GM19324 (cell line): ENCODE data around the gene ARHGEF5.

Source experiments
- ATAC-seq: cut with Tn5 transposase; IDR thresholded peaks from one replicate; pipeline ENCODE4 v1.9.1; 2021; ENCODE audit warnings: mild to moderate bottlenecking, moderate library complexity; ENCODE audit not compliant: unreplicated experiment, low FRiP score

ARHGEF5 gene

GRCh38 chr7:144379776-144380384, 24.7 kb downstream of the ARHGEF5 start:
- no peak for ATAC-seq

- no peak for ATAC-seq
Observed at GRCh38 chr7:144384071-144384470, 28.9 kb downstream of the ARHGEF5 start.

DNA sequence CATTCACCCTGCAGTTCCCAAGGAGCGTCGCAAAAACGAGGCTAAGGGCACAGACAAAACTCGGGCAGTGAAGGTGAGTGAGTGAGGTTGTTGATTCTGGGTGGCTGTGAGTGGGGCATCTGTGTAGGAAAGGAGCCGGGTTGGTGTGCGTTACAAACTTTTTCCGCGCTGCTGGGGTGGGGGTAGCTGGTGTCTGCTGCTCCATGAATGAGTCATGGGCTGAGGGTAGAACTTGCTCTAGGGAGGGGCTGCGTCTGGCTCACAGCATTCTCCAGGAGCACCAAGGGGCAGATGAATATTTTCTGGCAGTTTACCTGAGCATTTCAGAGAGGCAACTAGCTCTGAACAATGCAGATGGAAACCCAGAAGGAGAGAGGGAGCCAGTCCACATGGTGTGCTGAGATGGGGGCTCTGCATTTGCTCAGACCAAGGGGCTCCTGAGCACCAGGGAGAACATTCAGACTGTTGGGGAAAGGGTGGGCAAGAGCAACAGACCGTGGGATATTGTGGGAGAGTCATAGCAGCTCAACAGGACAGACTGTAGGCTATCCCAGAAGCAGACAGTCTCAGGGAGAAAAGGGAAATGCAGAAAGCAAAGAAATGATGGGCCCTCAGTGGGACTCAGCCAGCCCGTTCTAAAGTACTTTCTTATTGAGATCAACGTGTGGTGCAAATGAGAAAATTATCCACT, 29.5 kb downstream of the ARHGEF5 start:
- ATAC-seq, result no peak

GRCh38 chr7:144386741-144387140, 31.5 kb downstream of the ARHGEF5 start:
- ATAC-seq, result no peak

DNA sequence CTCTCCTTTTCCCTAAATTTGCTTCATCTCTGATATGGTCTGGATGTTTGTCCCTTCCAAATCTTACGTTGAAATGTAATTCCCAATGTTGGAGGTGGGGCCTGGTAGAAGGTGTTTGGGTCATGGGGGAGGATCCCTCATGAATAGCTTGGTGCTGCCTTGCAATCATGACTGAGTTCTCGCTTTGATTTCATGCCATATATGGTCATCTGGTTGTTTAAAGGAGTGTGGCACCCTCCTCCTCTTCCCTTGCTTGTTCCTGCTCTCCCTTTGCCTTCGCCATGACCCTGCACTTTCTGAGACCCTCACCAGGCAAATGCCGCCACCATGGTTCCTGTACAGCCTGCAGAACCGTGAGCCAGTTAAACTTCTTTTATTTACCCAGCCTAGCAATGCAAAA, 33.7 kb downstream of the ARHGEF5 start:
- no peak for ATAC-seq

- ATAC-seq, result no peak
Observed at GRCh38 chr7:144390481-144390880, 35.3 kb downstream of the ARHGEF5 start.

- ATAC-seq, result no peak
Observed at GRCh38 chr7:144391014-144391413, 35.8 kb downstream of the ARHGEF5 start.

DNA sequence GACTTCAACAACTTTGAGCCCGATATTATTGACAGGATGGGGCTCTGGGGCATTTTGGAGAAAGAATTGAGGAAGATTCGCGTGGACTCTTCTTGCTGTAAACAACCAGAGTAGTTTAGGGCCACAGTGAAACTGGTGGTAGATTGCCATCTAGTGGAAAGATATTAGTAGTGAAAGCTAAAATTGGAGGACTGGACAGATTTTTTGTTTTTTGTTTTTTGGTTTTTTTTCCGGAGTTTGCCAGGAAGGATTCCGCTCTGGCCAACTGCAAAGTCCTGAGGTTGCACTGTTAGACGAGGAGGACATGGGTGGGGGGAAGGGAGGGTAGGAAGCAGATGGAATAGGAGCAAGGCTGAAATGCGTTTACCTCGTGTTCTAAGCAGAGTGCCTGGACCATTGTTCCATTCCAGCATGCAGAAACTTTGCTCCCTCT, 36.6 kb downstream of the ARHGEF5 start:
- peak; percentile 70 for ATAC-seq

- no peak for ATAC-seq
Observed at GRCh38 chr7:144397086-144397485, 41.9 kb downstream of the ARHGEF5 start.

DNA sequence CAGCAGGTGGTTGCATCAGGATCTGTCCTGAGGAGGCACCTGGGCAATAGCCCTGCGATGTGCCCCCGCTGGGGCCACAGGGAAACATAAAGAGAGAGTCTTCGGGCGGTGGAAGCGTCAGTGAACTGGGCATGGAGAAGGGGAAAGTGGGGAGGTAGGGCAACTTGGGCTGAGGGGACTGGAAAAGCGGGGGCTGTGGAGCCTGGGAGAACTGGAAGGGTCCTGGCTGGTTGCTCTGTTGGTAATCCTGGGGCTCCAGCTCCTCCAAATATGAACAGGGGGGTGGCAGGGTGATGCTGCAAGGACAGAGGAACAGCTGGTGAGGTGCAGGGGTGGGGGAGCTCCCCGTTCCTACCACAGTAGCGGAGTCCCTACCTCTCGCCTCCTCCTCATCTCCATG, 43.1 kb downstream of the ARHGEF5 start:
- no peak for ATAC-seq

DNA sequence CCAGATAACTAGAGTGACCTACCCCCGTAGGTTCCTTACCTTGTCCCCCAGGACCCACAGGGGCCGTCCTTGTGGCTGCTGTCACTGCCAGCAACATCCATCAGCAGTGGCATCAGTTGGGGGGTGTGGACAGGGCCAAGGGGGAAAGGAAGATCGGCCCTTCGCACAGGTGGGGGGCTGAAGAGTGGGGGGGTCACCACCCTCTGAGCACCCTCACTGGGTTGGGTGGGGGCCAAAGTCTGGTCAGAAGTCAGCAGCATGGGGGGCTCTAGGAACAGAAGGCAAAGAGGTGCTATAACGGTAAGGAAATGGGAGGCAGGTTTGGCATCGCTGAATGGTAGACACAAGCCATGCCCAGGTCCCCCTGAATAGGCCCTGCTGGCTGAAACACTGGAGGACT, 43.7 kb downstream of the ARHGEF5 start:
- no peak for ATAC-seq

GRCh38 chr7:144399946-144400345, 44.7 kb downstream of the ARHGEF5 start:
- ATAC-seq, result no peak

GRCh38 chr7:144401490-144401889, 46.3 kb downstream of the ARHGEF5 start:
- no peak for ATAC-seq

GRCh38 chr7:144403102-144403501, 47.9 kb downstream of the ARHGEF5 start:
- no peak for ATAC-seq

DNA sequence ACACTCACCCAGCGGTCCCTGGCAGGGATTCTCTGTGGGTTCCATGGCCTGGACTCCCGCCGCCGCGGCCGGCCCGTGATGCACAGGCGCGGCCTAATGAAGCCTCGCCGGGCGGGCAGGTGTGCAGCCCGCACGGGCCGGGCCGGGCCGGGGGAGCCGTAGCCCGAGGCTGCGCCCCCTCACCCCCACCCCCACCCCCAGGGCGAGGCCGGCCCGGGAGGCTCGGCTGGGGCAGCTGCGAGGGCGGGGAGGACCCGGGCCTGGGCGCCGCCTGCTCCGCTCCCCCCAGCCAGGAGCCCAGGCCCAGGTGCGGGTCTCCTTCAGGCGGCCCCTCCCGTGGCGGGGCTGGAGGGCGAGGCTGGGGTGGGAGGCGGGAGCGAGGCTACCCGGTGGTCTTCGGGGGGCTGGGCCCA, 48.5 kb downstream of the ARHGEF5 start, which contains the start of gene NOBOX:
Gene NOBOX, minus strand, starts transcription at position 45 of the 413 bp plus-strand sequence.
- ATAC-seq, result no peak

DNA sequence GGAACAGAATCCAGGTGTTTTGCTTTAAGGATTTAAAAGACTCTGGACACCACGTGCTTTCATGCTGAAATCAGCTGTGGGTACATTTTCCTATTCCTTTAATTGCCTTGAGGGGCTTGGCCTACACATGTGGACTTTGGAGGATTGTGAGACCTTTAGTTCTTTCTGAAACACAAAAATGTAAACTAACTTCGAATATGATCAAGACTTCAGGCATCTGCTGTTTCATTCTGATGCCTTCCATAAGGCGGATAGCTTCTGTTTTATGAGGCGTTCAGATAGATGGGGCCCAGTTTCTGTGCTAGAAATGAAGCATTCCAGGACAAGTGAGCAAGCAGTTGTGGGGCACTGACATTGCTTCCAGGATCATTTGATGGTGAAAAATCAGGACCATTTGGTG, 49.7 kb downstream of the ARHGEF5 start:
- no peak for ATAC-seq

DNA sequence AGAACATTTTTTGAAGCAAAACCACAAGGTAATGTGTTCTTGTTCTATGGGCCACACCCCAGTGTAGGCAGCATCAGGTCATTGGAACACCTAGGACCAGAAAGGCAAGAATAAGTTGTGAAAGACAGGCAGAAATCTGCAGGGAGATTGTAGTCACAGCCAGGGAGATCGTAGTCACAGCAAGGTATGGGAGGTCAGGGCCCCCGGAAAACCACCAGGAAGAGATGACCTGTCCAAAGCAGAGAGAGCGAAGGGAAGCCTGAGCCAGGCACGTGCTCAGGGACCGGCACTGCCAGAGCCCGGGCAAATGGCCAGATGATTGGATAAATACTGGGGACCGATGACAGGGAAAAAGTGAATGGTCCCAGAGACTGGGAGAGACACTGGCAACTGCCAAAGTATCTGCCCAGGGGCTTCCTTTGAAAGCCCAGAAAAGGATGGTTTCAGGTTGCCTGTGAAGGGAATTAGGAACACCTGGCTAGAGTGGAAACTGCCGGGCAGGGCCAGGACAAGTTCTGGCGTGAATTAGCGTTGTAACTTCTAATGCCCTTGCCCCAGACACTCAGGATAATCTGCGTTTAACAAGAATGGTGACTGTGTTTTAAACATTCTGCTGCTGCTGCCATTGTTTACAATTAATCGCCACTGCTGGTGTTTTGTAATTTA, 52.2 kb downstream of the ARHGEF5 start:
- no peak for ATAC-seq

- ATAC-seq, result no peak
Observed at GRCh38 chr7:144408121-144408520, 52.9 kb downstream of the ARHGEF5 start.

GRCh38 chr7:144410441-144410840, 55.2 kb downstream of the ARHGEF5 start:
- no peak for ATAC-seq

DNA sequence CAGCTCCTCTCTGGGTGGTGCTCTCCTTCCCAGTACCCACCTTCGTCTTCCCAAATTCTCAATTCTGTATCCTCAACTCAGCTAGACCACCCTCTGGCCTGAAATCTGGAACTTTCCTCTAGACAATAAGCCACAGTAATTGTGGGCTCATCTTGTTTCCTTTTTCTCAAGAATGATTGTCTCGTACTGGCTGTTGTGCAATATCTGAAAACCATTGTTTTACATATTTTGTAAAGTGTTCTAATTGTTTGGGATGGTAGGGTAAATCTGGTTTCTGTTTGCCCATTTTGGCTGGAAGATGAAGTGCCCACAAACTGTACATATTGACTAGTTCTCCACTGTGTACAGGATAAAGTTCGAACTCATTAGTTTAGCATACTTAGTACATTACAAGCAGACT, 59.6 kb downstream of the ARHGEF5 start:
- no peak for ATAC-seq

DNA sequence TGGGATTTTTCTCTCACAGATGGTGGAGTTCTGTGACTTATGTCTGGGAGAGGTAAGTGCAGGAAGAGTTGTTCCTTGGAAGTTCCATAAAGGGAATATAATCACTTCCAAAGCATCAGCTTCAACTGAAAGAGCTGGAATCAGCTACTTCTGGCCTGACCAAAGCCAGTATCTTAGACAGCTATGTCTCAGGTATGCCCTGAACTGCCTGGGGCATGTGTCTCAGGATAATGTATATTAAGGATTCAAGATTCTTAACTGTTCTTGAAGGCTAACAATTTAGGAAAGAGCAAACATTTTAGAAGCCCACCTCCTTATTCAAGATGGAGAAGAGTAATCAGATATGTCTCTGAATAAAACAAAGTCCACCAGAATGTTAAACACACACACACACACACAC, 60.7 kb downstream of the ARHGEF5 start:
- ATAC-seq, result no peak

DNA sequence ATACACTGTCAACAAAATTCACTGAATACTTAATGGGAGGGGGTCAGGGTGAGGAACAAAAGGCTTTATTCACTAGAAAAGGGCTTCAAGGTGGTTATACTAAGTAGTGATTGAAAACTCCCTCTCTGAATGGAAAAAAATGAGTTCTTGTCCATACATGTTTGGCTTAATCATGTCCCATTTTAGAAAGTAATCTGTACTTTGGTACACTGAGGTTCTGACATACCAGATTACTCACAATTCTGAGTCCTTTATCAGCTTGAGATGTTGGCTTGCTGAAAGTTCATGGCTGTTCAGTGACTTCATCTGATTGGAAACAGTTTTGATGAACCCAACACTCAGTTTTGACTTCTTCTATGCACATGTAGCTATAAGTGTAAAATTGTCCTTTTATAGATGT, 61.1 kb downstream of the ARHGEF5 start:
- no peak for ATAC-seq
